PC-9 (cell line): ENCODE results near the gene MTUS2.

ENCODE experiments used
- EZH2 ChIP-seq: fragments of 200-600 bp; sonication (generic); IDR thresholded peaks from 2 replicates; pipeline ENCODE4 v1.8.0; 2017; ENCODE audit warnings: antibody characterized with exemption, low read depth
- TF ChIP-seq, protein P1 (sequence below): fragments of 200-600 bp; sonication (generic); conservative IDR thresholded peaks from 2 replicates; pipeline ENCODE4 v1.6.1; 2017; ENCODE audit warnings: mixed run types, antibody characterized with exemption, mild to moderate bottlenecking, moderate library complexity

DNA sequence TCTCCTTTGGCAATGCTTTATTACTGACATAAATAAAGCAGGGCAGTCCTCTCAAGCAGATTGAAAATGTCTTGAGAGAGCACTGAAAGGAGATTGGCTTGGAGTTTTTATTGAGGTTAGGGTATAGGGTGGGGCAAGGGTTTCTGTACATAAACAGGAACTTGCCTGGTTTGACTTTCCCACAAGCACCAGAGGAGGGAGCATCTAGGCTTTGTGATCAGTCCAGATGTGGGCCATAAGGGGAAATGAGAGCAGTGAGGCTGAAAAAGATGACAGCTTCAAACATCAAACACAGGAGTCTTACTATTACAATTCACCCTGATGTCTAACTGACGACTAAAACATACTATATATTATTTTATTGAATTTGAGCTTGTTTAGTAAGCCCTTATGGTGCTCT, 260.9 kb downstream of the MTUS2 start:
- TF ChIP-seq, protein P1, sequence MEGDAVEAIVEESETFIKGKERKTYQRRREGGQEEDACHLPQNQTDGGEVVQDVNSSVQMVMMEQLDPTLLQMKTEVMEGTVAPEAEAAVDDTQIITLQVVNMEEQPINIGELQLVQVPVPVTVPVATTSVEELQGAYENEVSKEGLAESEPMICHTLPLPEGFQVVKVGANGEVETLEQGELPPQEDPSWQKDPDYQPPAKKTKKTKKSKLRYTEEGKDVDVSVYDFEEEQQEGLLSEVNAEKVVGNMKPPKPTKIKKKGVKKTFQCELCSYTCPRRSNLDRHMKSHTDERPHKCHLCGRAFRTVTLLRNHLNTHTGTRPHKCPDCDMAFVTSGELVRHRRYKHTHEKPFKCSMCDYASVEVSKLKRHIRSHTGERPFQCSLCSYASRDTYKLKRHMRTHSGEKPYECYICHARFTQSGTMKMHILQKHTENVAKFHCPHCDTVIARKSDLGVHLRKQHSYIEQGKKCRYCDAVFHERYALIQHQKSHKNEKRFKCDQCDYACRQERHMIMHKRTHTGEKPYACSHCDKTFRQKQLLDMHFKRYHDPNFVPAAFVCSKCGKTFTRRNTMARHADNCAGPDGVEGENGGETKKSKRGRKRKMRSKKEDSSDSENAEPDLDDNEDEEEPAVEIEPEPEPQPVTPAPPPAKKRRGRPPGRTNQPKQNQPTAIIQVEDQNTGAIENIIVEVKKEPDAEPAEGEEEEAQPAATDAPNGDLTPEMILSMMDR, result no peak
- TF ChIP-seq EZH2, result no peak
